ENCODE results near the gene PAX8. TPM values are rescaled to one million over a fixed set of nuclear protein-coding genes. Genes with fewer than 3 reads are reported as not detected.

PAX8 gene
- total RNA-seq, 1 donor from 2014 or later = 56.9 TPM

DNA sequence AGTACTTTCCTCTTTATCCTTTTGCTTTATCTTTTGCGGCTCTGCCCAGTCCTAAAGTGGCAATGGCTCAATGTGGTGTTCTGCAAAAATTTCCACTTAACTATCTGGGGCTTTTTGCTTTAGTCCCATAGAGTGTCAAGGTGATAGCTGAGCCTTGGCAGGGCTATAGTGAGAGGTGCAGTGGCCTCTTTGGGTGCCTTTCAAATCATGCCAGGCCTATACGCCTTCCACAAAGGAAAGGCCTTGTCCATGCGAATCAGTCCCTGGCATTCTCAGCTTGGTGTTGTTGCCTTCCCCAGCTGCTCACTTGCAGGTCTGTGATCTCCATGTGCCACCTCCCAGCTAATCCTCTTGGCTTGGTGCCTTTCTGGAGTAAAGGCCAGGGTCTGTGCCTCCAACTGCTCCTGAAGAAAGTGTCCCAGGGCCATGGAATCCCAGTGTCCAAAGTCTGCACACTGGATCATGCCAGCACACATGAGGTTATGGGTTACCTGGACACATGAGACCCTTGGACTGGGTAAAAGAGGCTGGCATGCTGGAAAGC is 26.6 kb downstream of the PAX8 start:
- Mint-ChIP-seq H3K4me1 (ENCODE audit: unreplicated experiment) (no peaks in the 10 kb centered on the region), H3K4me3 (no peak overlapping the region), H3K36me3 (no peaks in the 10 kb centered on the region), H3K9me3 (no peaks in the 10 kb centered on the region), H3K27ac (no peak overlapping the region), H3K27me3 (peaks cover 31% of the 10 kb centered on the region)
- no peak for TF ChIP-seq CTCF (conservative IDR thresholded peaks at IDR 0.05)
- no peak for DNase-seq (ENCODE audit: extremely low spot score, unreplicated experiment)

- Mint-ChIP-seq H3K4me3 (no peak overlapping the region), H3K36me3 (no peaks in the 10 kb centered on the region), H3K27ac (no peak overlapping the region), H3K27me3 (peaks cover 29% of the 10 kb centered on the region), H3K9me3 (no peaks in the 10 kb centered on the region), H3K4me1 (ENCODE audit: unreplicated experiment) (peaks cover 2% of the 10 kb centered on the region)
- TF ChIP-seq CTCF (conservative IDR thresholded peaks at IDR 0.05) = no peak
- no peak for DNase-seq (ENCODE audit: extremely low spot score, unreplicated experiment)
Measured at GRCh38 chr2:113251118-113251517, 27.6 kb downstream of the PAX8 start.

DNA sequence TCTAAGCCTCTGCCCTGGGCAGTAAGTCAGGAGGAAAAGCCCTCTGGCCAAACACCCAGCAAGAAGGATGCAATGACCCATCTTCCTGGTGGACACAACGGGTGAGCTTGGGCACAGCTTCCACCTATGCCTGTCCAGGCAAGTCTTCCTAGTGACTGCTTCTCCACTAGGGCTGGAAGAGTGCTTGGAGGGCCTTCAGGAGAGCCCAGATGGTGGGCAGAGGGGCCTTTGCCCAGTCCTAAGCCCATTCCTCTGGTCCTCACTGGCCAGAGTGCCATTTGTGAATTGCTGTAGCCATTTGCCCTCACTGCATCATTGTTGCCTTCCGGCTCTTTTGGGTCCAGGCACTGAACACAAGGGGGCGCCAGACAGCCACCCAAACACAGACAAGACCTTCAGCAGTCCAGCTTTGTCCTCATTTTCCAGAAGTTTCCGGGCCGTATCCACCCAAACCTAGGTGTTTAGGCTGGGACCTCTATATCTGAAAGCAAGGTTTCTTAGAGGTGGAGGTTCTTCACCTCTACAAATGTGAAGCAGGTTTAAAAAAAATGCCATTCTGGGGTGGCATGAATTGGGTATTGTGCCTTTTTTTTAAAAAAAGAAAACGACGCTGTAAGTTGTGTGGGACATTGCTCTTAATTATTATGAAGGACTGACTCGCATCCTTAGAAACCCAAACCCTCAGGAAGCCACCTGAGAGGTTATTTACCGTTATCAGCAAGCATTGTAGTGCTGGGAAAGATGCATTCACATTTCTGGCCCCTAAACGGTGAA is 29.5 kb downstream of the PAX8 start:
- no peak for DNase-seq (ENCODE audit: extremely low spot score, unreplicated experiment)
- Mint-ChIP-seq H3K36me3 (no peaks in the 10 kb centered on the region), H3K4me3 (no peak overlapping the region), H3K27ac (no peak overlapping the region), H3K4me1 (ENCODE audit: unreplicated experiment) (peaks cover 8% of the 10 kb centered on the region), H3K27me3 (peaks cover 12% of the 10 kb centered on the region), H3K9me3 (no peaks in the 10 kb centered on the region)
- TF ChIP-seq CTCF (conservative IDR thresholded peaks at IDR 0.05) = peak; percentile 94

DNA sequence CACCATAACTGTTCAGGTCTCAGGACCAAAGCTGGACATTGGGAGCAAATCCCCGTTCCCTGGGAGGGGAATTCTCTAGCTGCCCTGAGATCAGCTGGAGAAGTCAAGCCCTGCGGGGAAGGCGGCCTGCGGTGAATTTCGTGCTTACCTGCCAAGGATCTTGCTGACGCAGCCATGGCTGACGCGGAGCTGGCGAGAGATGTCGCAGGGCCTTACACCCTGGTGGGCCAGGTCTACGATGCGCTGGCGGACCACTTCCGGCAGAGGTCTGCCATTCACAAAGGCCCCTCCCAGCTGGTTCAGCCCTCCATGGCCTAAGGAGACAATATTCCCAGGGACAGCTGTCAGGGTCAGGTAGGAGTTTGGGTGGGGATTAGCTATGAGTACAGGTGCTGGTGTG is 32.1 kb downstream of the PAX8 start:
- peaks cover 8% of the 10 kb centered on the region for H3K4me1 Mint-ChIP-seq (ENCODE audit: unreplicated experiment)
- no peaks in the 10 kb centered on the region for H3K9me3 Mint-ChIP-seq
- H3K27me3 Mint-ChIP-seq = peaks cover 3% of the 10 kb centered on the region
- no peaks in the 10 kb centered on the region for H3K36me3 Mint-ChIP-seq
- no peak overlapping the region for H3K27ac Mint-ChIP-seq
- H3K4me3 Mint-ChIP-seq = no peak overlapping the region
- no peak for TF ChIP-seq CTCF (conservative IDR thresholded peaks at IDR 0.05)
- DNase-seq (ENCODE audit: extremely low spot score, unreplicated experiment) = no peak

DNA sequence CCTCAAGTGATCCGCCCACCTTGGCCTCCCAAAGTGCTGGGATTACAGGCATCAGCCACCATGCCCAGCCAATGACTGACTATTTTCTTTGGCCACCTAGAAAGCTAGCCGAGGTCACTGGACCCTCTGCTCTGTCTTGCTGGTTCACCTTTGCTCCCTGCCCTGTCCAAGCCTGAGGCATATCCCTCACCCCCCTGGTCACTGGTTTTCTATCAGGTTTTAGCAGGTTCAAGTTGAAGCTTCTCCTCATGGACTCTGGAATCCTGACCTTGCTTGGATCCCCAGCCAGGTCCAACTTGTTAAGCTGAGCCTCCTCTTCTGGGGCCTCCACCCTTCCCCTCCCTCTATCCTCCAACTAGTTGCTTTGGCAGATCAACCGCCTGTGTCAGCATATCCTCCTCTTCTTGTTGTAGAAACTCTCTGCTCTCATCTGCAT is 33.4 kb downstream of the PAX8 start:
- DNase-seq (ENCODE audit: extremely low spot score, unreplicated experiment) = no peak
- Mint-ChIP-seq H3K4me3 (no peak overlapping the region), H3K9me3 (no peaks in the 10 kb centered on the region), H3K27ac (no peak overlapping the region), H3K4me1 (ENCODE audit: unreplicated experiment) (peaks cover 17% of the 10 kb centered on the region), H3K27me3 (peaks cover 8% of the 10 kb centered on the region), H3K36me3 (peaks cover 5% of the 10 kb centered on the region)
- no peak for TF ChIP-seq CTCF (conservative IDR thresholded peaks at IDR 0.05)
